CD4-positive, alpha-beta T cell treated with Interleukin-17A for 4 hours (primary cell): ENCODE results near the gene DLGAP5.

Experiments used
- DNase-seq: peaks from one replicate; pipeline ENCODE4 v3.0.0-alpha.2; 2020; ENCODE audit warnings: mixed read lengths

The DLGAP5 gene, protein sequence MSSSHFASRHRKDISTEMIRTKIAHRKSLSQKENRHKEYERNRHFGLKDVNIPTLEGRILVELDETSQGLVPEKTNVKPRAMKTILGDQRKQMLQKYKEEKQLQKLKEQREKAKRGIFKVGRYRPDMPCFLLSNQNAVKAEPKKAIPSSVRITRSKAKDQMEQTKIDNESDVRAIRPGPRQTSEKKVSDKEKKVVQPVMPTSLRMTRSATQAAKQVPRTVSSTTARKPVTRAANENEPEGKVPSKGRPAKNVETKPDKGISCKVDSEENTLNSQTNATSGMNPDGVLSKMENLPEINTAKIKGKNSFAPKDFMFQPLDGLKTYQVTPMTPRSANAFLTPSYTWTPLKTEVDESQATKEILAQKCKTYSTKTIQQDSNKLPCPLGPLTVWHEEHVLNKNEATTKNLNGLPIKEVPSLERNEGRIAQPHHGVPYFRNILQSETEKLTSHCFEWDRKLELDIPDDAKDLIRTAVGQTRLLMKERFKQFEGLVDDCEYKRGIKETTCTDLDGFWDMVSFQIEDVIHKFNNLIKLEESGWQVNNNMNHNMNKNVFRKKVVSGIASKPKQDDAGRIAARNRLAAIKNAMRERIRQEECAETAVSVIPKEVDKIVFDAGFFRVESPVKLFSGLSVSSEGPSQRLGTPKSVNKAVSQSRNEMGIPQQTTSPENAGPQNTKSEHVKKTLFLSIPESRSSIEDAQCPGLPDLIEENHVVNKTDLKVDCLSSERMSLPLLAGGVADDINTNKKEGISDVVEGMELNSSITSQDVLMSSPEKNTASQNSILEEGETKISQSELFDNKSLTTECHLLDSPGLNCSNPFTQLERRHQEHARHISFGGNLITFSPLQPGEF

DNA sequence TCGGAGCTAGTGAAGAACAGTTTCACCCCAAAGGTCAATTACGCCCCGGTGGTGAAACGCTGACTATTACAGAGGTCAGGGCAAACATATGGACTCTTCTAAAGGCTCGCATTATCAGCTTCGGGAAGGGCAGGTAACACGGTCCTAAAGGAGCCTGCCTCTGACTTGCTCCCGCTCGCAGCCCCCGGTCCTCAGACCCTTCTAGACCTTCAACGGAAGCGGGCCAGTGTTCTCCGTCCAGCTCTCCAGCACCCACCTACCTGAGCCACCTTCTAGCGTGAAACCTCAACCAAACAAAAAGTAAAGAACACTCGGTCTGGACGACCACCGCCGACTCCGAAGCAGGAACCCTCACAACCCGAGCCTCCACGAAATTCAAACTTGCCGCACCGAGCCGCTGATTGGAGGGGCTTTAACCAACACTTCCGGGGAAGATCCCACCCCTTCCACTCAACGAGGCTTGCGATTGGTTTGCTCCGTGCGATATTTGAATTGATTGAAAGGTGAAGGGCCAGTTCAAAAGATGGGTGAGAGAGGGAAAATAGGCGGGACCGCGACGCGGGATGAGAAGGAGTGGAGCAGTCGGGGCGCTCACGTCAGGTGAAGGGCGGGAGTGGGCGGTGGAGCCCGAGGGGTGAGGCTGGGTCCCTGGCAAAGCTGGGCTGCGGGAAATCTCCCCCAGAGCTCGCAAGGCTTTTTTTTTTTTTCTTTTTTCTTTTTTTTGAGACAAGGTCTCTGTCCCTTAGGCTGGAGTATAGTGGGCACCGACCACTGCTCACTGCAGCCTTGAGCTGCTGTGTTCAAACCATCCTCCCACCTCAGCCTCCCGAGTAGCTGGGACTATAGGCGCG, at the start of gene DLGAP5:
DLGAP5 (minus strand) TSS at position 383 of the 851 bp plus-strand sequence. CDS start 2,406 bp downstream, outside the sequence.
- DNase-seq, result peak; percentile 90

DNA sequence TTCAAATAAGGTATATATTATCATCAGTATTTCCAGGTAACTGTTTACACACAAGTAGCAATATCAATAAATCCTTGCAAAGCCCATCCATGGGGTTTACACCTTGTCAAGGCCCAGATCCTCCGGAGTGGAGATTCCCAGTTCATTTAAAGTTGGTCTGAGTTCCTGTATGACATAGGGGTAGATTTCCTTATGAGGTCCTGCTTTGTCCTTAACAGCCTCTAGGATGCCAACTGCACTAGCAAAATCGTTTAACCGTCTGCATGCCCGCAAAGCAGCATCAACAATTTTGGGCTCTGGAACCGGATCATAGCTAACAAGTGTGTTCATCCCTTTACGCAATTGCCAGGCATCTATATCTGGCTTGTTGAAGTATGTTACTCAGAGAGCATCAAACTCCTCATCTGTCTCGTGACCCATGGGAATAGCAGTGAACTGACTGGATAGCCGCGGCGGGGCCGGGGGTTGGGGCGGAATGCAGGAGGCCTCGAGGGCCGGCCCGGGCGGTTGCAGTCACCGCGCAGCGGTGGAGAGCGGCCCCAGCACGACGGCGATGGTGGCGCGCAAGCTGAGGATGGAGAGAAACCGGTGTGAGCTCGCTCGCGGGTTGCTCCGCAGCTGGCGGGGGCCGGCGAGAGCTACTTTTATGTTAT, 49.3 kb upstream of the DLGAP5 start:
- no peak for DNase-seq

DNA sequence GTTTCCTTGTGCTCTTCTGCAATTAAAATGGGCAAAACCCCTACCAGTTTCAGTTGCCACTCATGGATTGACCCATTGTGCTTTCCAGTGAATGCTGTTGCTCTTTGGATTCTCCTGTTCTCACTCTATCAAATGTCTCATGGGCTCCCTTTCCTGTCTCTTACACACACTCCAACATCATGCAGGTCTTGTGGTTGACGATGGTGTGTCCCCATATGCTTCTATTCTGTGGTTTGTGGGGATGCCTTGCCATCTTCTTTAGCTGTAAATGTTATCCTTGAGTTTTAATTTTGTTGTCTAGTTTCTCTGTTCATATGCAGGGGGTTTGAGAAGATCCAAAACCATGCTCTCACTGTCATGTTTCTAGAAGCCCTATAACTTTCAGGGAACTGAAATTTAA, 47.9 kb upstream of the DLGAP5 start:
- DNase-seq, result no peak

DNA sequence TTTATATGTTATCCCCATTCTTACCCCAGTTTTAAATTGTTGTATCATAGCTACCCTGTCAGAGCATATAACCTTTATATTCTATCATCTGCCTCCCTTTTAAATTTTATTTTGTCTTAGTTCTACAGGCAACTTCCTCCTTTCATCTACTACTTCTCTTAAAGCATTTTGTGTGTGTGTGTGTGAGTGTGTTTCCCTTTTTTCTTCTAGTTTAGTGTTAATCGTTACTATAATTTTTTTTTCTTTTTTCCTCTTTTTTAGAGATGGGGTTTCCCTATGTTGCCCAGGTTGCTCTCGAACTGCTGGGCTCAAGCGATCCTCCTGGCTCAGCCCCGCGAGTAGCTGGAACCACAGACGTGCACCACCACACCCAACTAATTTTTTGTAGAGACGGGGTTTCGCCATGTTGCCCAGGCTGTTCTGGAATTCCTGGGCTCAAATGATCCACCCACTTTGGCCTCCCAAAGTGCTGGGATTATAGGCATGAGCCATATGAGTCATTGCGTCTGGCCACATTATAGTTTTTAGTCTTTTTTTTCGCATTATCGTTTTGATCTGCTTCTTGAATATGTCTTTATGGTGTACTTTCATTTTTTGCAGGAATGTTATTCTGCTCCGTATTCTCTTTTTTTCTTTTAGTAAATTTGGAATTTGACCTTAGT, 46.8 kb upstream of the DLGAP5 start:
- no peak for DNase-seq

DNA sequence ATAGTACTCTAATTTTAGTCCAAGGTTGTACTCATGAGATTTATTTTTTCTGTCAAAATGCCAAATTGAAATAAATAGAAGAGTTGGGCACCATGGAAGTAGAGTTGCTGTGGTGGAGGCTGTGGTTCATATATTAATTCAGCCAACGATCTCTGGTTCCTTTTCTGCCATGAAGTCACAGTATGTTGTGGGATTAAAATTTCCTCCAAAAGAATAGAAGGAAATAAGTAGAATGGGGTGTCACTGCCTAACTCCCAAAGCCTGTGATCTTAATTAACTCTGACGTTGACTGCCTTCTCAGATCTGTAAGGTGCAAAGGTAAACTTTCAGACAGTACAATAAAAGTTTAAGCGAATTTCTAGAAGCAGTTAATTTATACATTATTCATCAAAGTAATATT, 42.2 kb upstream of the DLGAP5 start:
- no peak for DNase-seq

DNA sequence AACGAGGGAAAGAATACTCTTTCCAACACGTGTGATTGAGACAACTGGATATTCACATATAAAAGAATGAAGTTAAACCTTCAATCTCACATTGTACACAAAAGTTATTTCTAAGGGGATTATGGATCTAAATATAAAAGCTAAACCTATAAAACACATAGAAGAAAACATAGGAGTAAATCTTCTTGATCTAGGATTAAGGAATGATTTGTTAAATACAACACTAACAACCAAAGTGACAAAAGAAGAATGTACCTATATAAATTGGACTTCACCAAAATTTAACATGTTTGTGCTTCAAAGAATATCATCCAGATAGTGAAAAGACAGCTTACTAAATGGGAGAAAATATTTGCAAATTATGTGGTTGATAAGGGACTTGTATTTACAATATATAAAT, 36.9 kb upstream of the DLGAP5 start:
- DNase-seq, result no peak

DNA sequence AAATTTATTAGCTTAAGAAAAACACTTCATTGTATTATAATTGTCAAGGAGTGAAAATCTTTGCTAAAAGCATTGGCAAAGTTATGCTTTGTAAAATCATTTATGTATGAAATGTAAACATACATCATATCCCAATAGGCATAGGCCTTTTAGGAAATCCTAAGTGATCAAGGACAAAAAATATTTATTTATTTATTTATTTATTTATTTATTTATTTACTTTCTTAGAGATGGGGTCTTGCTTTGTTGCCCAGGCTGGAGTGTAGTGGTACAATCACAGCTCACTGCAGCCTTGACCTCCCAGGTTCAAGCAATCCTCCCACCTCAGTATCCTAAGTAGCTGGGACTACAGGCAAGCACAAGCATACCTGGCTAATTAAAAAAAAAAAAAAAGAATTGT, 32.0 kb upstream of the DLGAP5 start:
- DNase-seq, result no peak

DNA sequence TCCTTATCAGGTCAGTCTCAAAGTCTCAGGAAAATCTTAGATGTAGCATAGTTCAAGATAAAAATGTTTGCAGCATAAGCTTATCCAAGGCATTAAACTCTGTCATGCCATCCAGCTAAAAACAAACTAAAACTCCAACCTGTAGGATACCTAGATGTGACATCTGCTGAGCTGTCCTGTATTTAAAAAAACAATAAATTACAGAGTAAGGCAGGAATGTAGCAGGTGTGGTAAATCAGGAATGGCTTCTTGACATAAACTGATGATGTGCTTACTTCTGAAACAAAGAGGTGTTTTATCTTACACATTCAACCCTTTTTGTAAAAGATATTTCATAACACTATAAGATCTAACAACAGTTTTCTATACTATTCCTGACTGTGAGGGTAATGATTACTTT, 30.6 kb upstream of the DLGAP5 start:
- DNase-seq, result no peak

DNA sequence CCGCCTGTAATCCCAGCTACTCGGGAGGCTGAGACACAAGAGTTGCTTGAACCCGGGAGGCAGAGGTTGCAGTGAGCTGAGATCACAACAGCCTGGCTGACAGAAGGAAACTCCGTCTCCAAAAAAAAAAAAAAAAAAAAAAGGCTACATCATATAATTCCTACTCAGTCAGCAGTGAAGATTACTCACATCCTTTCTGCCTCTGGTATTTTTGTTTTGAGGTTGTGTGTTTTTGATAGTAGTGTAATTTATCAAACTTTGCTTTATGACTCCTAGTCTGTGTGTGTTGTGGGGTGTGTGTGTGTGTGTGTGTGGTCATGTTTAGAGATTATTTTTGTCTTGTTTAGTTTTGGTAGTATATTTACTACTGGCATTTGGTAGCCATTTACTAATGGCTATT, 29.8 kb upstream of the DLGAP5 start:
- DNase-seq, result no peak

DNA sequence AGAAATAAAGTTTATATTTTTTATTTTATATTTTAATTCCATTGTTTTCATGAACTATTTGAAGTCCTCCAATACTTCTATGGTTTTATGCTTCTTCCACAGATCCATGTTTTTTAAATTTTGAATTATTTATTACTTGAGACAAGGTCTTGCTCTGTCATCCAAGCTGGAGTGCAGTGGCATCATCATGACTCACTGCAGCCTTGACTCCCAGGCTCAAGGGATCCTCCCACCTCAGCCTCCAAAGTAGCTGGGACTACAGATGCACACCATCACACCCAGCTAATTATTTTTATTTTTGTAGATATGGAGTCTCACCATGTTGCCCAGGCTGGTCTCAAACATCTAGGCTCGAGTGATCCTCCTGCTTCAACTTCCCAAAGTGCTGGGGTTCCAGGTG, 28.8 kb upstream of the DLGAP5 start:
- DNase-seq, result no peak

DNA sequence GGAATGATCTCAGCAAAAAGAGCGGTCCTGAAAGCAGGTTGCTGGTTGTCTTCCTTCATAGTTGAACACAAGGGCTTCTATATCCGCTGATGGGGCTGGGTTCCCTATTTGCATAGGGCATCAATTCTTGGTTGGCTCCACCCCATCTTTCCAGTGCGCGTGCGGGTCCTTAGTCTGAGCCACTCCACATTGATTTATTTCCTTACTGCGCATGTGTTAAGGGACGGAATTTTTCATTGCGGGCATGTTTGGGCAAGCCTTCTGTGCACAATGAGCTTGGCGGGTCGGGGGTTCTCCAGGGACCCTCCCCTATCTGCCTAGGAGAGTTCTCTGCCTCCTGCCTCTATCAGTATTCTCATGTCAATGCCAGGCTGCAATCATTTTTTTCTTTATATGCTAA, 21.2 kb upstream of the DLGAP5 start:
- DNase-seq, result no peak

DNA sequence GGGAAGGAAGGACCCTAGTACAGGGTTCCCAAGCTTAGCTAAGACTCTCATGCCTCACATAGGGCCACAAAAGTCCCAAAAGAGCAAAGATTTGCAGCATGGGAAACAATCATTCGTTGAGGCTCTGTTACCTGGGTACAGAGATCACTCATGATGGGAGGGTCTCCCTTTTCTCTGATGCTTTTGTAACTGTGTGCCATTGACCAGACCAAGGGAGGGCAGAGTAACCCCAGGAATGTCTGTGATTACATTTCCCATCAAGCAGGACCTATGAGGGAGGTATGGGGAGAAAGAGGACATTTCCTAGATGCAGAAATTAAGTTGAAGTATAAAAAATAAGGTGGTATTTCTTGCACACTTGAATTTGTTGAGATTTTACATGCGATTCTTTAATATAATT, 16.4 kb upstream of the DLGAP5 start:
- no peak for DNase-seq

DNA sequence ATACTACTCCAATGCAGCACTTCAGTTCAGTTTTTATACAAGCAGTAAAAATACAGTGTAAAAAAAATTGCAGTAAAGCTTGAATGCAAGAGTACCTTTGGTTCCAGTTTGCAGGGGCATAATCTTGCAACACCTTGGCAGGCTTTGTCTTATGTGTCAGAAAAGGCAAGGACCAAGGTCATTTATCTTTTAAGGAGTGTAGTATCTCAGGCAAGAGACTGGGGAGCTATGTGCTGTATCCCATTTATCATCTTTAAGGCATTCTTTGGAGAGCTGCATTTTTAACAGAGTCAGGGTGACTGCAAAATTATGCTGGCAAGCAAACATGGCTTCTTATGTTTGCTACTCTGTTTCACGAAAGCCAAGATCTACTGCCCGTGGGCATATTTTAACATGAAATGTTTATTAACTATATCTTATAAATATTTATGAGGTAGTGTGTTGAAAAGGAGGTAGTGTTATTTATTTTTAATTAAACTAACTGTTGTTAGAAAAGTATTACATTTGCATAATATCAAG, 14.8 kb upstream of the DLGAP5 start:
- no peak for DNase-seq

DNA sequence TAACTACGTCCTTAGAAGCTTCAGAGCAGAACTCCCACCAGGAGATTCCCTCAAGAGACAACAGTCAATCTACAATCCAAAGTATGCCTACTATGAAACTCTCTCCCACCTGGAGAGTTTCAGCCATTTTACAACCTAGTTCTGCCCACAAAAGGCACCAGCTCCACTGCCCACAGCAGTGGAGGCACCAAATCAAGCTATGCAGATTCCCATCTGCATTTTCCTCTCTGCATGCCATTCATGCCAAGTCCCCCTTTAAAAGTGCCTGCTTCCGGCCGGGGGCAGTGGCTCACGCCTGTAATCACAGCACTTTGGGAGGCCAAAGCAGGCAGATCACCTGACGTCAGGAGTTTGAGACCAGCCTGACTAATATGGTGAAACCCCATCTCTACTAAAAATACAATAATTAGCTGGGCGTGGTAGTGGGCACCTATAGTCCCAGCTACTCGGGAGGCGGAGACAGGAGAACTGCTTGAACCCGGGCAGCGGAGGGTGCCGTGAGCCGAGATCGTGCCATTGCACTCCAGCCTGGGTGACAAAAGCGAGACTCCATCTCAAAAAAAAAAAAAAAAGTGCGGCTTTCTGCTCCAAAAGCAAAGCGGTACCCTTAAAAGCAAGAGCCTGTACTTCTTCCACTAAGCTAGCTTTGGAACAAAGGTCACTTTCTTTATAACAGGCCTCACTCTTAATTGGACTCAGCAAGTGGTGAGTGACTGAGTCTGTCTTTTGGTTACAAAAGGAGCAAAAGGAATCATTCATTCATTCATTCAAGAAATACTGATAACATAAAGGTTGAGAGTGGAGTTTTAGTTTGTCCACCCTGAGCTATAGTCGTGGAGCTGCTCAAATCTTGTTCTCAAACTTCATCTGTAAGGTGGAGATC, 10.1 kb upstream of the DLGAP5 start:
- DNase-seq, result no peak

DNA sequence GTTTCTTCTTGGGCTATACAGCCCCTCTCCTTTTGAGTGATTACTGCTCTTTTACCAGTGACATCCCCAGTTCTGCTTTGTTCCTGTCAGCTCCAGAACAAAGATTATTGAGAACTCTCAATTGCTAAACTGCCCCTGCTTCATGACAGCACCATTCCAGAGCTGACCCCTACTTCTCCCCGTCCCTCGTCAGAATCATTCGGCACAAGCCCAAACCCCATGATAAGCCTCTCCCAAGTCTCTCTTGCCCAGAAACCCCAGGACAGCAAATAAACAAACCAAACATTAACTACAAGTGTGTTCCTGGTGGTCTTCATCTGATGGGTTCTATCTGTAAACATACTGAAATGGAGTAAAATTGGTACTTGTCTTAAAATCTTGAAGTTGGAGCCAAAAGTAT, 9.3 kb upstream of the DLGAP5 start:
- DNase-seq, result no peak

DNA sequence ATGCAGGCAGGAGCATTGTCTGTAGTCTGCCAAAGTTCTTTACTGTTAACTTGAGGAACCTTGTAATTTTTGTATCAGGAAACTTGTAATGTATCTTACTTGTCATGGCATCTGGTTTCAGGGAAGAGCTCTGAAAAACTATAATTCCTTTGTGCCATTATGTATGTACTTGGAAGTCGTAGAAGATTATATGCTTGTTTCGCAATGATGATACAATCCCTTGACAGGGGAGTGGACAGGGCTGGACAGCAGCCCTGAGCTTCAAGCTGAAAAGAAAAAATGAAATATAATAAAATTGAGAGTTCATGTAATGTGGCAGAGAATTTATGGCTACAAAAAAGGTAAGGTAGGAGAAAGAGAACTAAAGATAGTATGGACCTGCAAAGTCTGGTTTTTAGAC, 7.4 kb upstream of the DLGAP5 start:
- no peak for DNase-seq

DNA sequence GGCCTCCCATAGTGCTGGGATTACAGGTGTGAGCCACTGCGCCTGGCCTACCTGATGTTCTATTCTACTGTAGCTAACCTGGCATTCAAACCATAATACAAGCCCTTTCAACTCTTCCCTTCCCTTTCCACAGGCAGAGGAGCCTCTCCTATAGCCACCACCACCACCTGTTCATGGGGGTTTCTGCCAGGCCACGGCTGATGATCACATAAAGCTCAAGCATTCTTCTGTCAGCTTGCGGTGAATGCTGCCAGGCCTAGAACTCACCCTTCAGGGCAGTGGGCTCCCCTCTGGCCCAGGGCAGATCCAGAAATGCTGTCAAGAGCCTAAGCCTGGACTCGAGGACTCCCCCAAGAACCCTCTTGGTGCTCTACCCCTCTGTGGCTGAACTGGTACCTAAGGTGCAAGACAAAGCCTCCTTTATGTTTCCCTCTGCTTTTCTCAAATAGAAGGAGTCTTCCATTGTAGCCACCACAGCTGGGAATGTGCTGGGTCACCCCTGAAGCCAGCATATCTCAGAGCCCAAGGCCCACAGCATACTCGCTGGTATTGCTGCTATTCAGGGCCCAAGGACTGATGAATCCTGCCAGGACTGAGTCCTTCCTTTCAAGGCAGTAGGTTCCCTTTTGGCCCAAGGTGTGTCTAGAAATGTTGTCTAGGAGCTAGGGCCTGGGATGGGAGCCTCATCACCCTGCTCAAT, 3.4 kb upstream of the DLGAP5 start:
- no peak for DNase-seq

DNA sequence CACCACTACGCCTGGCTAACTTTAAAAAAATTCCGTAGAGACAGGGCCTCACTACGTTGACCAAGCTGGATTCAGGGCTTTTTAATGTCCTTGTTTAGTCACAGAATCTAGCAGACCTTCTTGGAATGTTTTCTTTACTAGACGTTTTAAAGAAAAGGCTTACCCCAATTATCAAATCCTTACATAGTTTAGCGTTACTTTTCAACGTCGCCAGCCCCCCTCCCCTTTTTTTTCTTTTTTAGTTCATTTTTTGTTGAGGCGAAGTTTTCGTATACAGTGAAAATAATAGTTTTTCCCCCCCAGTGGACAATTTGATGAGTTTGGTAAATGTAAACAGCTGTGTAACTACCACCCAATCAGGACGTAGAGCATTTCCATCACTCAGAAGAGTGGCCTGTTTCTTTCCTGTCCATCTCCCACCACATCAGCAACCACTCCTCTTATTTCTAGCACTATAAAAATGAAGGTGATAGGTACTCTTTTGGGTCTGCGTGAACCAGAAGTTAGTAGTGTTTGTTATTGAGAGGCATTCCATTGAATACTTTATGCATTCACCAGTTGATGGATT, 753 bp upstream of the DLGAP5 start:
- no peak for DNase-seq

DNA sequence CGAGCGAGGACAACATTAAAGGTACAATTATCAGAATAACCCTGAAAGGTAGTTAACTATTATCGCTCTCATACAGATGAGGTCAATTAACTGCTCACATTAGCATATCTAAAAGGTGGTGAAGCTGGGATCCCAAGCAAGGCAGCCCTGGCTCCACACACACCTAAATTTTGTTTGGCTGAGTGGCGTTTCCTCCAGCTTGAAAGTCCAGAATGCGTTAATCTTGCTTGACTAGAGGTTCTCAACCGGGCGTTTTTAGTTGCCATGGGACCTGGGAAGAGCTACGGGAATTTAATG, 531 bp downstream of the DLGAP5 start:
- DNase-seq, result no peak

DNA sequence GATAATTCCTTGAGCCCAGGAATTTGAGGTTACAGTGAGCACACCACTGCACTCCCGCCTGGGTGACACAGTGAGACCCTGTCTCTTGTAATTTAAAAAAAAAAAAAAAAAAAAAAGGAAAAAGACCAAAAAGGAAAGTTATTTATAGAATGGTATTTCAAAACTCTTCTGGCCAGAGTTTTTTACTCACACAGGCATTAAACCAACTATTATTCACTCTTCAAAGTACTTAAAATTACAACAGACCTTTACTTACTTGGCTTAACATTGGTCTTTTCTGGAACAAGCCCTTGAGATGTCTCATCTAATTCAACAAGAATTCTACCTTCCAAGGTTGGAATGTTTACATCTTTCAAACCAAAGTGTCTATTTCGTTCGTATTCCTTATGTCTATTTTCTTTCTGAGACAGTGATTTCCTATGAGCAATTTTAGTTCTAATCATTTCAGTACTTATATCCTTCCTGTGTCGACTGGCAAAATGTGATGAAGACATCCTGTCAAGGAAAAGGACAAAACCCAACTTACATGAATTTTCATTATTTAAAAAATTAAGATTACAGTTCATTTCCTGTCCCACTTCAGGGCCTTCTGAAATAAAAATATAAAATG, 2.6 kb downstream of the DLGAP5 start:
- no peak for DNase-seq
